ENCODE data around the gene AP5Z1. TPM values are rescaled to one million over a fixed set of nuclear protein-coding genes. Genes with fewer than 3 reads are reported as not detected.
A peak's percentile ranks its signal among the peaks of the same experiment; 100 is the strongest.

AP5Z1 gene
- polyA plus RNA-seq, 3 donors = 30.8 to 75.2 (median 33.8) TPM

DNA sequence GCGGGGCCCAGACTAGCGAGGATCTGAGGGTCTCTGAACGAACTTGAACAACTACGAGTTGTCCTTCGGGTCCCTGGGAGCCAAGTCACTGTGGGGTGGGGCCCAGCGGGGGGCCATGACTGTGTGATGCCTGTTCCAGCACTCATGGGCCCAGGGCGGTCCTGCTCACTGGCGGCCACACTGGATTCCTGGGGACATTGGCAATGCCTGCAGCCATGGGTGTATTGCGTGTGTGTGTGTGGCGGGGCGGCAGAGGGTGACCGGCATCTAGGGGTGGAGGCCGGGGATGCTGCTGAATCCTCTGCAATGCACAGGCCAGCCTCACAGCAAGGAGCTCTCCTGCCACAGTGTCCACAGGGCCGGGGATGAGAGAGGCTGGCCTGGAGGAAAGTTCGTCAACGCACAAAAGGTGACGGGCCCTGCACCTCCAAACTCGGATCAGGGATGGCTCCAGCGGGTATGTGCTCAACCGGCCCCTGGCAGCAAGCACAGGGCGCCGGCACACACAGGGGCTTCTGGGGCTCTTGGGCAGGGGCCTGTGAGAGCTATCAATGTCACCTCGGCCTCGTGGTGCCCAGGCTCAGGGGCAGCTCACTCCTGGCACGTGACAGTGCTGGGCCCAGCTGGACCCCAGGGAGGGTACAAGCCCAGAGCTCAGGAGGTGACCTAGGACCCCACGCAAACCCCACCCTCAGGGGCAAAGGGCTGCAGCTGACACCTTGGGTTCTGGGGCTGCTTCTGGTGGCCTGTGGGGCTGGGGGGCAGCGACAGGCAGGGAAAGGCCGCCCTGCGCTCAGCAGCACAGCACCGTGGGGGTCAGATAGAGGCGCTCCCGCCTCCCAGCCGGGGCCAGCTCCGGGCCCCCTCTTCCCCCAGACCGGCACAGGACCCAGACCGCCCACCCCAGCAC is 58.5 kb downstream of the AP5Z1 start:
- Mint-ChIP-seq H3K27ac (no peak overlapping the region), H3K9me3 (peaks cover 0 to 6% (median 0%) of the 10 kb centered on the region in 7 donors), H3K27me3 (ENCODE audit: low read depth in 3 of 3) (peaks cover 3 to 4% (median 4%) of the 10 kb centered on the region in 3 donors), H3K36me3 (no peaks in the 10 kb centered on the region), H3K4me3 (no peak overlapping the region), H3K4me1 (no peaks in the 10 kb centered on the region)
- no peak overlapping the region for H3K4me2 ChIP-seq (replicated peaks; ENCODE audit: extremely low read depth, low read length, poor library complexity, severe bottlenecking)
- no peak overlapping the region for H3K4me3 ChIP-seq (replicated peaks in 1 of 3; ENCODE audit: low read depth in 2 of 3, low read length in 3 of 3)
- no peak for TF ChIP-seq CTCF (IDR thresholded peaks at IDR 0.05)
- H3K27me3 ChIP-seq (ENCODE audit: control insufficient read depth in 2 of 2, insufficient read depth in 2 of 2, low read length in 2 of 2) = no peaks in the 10 kb centered on the region
- H3K36me3 ChIP-seq (replicated peaks in 1 of 2; ENCODE audit: control insufficient read depth in 1 of 2, insufficient read depth in 2 of 2, low read length in 2 of 2) = no peaks in the 10 kb centered on the region
- H3K79me2 ChIP-seq (ENCODE audit: insufficient read depth, low read length) = no peaks in the 10 kb centered on the region
- DNase-seq = no peak
- no peaks in the 10 kb centered on the region for H3K9me3 ChIP-seq (replicated peaks in 1 of 2; ENCODE audit: control insufficient read depth in 1 of 2, insufficient read depth in 1 of 2, low read length in 2 of 2)
- no peak overlapping the region for H3K27ac ChIP-seq (ENCODE audit: low read depth in 1 of 2, low read length in 2 of 2)
- H2AFZ ChIP-seq (ENCODE audit: insufficient read depth, low read depth, low read length, poor library complexity, severe bottlenecking) = no peak overlapping the region
- WGBS (ENCODE audit: insufficient coverage) = 91% methylated on average over 25 of the region's 36 CpGs
- intact Hi-C loops (cut with micrococcal nuclease) = no loop called here
- no peaks in the 10 kb centered on the region for H3K4me1 ChIP-seq (ENCODE audit: control insufficient read depth in 1 of 2, insufficient read depth in 2 of 2, low read length in 2 of 2)
- no peaks in the 10 kb centered on the region for H4K20me1 ChIP-seq (ENCODE audit: insufficient read depth, low read length)
- no peak overlapping the region for H3K9ac ChIP-seq (ENCODE audit: insufficient read depth, low read length, poor library complexity, severe bottlenecking)

GRCh38 chr7:4834601-4835397 is 59.4 kb downstream of the AP5Z1 start:
- H4K20me1 ChIP-seq (ENCODE audit: insufficient read depth, low read length) = no peaks in the 10 kb centered on the region
- TF ChIP-seq CTCF (IDR thresholded peaks at IDR 0.05) = no peak
- no peak overlapping the region for H3K4me2 ChIP-seq (replicated peaks; ENCODE audit: extremely low read depth, low read length, poor library complexity, severe bottlenecking)
- no peak for DNase-seq
- no peak overlapping the region for H3K4me3 ChIP-seq (replicated peaks in 1 of 3; ENCODE audit: low read depth in 2 of 3, low read length in 3 of 3)
- H3K9ac ChIP-seq (ENCODE audit: insufficient read depth, low read length, poor library complexity, severe bottlenecking) = no peak overlapping the region
- no peaks in the 10 kb centered on the region for H3K36me3 Mint-ChIP-seq
- no peaks in the 10 kb centered on the region for H3K4me1 Mint-ChIP-seq
- H3K4me3 Mint-ChIP-seq = no peak overlapping the region
- peaks cover 0 to 2% (median 0%) of the 10 kb centered on the region in 7 donors for H3K9me3 Mint-ChIP-seq
- H3K9me3 ChIP-seq (replicated peaks in 1 of 2; ENCODE audit: control insufficient read depth in 1 of 2, insufficient read depth in 1 of 2, low read length in 2 of 2) = no peaks in the 10 kb centered on the region
- no peaks in the 10 kb centered on the region for H3K36me3 ChIP-seq (replicated peaks in 1 of 2; ENCODE audit: control insufficient read depth in 1 of 2, insufficient read depth in 2 of 2, low read length in 2 of 2)
- H3K79me2 ChIP-seq (ENCODE audit: insufficient read depth, low read length) = no peaks in the 10 kb centered on the region
- no peak overlapping the region for H2AFZ ChIP-seq (ENCODE audit: insufficient read depth, low read depth, low read length, poor library complexity, severe bottlenecking)
- no peak overlapping the region for H3K27ac ChIP-seq (ENCODE audit: low read depth in 1 of 2, low read length in 2 of 2)
- intact Hi-C loops (cut with micrococcal nuclease) = no loop called here
- no peaks in the 10 kb centered on the region for H3K4me1 ChIP-seq (ENCODE audit: control insufficient read depth in 1 of 2, insufficient read depth in 2 of 2, low read length in 2 of 2)
- 96% methylated on average over 55 of the region's 60 CpGs for WGBS (ENCODE audit: insufficient coverage)
- peaks cover 2 to 4% (median 3%) of the 10 kb centered on the region in 3 donors for H3K27me3 Mint-ChIP-seq (ENCODE audit: low read depth in 3 of 3)
- H3K27ac Mint-ChIP-seq = peak overlapping the region in 1 of 7 donors; percentile 54
- H3K27me3 ChIP-seq (ENCODE audit: control insufficient read depth in 2 of 2, insufficient read depth in 2 of 2, low read length in 2 of 2) = no peaks in the 10 kb centered on the region
